Panc1 (cell line): Measurements from ENCODE around the gene RRBP1. TPM values are rescaled to one million over a fixed set of nuclear protein-coding genes. Genes with fewer than 3 reads are reported as not detected.
A peak's percentile ranks its signal among the peaks of the same experiment; 100 is the strongest.

Source experiments
- ATAC-seq: fragments of 200-7000 bp; cut with Tn5 transposase; 2 replicates; pipeline ENCODE4 v1.9.1; 2020; ENCODE audit warnings: mild to moderate bottlenecking, moderate library complexity
- BruUV-seq: library from RNA; stranded (reverse); fragments of 400-500 nt; replicated peaks from 2 replicates; lab custom pipeline; 2021; lab: Mats Ljungman, UMichigan
- CTCF ChIA-PET: fragments of 300-600 bp; sonication (Branson Sonifier 250); formaldehyde crosslinking; loops from one replicate; lab custom pipeline; 2022; ENCODE audit warnings: antibody characterized with exemption; lab: Charles Lee
- POLR2A ChIA-PET: fragments of 300-600 bp; sonication (Branson Sonifier 250); formaldehyde crosslinking; loops from one replicate; lab custom pipeline; 2022; ENCODE audit warnings: antibody characterized with exemption; lab: Charles Lee
- DNase-seq: peaks from one replicate; pipeline ENCODE4 v3.0.0-alpha.2; 2010; ENCODE audit warnings: low read depth, low spot score
- H3K27ac ChIP-seq: 2 replicates; pipeline ENCODE4 v1.5.1; 2011; ENCODE audit warnings: mild to moderate bottlenecking, low read length, inconsistent platforms
- H3K27me3 ChIP-seq: fragments of 200-500 bp; sonication (Bioruptor generic); 2 replicates; pipeline ENCODE4 v1.6.0; 2014; ENCODE audit warnings: low read length, inconsistent platforms; ENCODE audit not compliant: control insufficient read depth, insufficient read depth
- H3K36me3 ChIP-seq: fragments of 200-500 bp; sonication (Bioruptor generic); 2 replicates; pipeline ENCODE4 v1.5.1; 2014; ENCODE audit warnings: inconsistent platforms, mild to moderate bottlenecking, low read length, moderate library complexity; ENCODE audit not compliant: control insufficient read depth, insufficient read depth
- H3K4me1 ChIP-seq: 2 replicates; pipeline ENCODE4 v1.5.1; 2011; ENCODE audit warnings: inconsistent platforms, mild to moderate bottlenecking, low read length, moderate library complexity; ENCODE audit not compliant: control insufficient read depth, insufficient read depth
- H3K4me3 ChIP-seq, 2 experiments: 2 replicates each; pipeline ENCODE4 v1.5.1; 2011 to 2012; ENCODE audit warnings: low read depth in 2 of 2, low read length in 2 of 2, mild to moderate bottlenecking in 2 of 2, inconsistent platforms in 1 of 2, moderate library complexity in 1 of 2
- H3K9me3 ChIP-seq: fragments of 200-500 bp; sonication (Bioruptor generic); 2 replicates; pipeline ENCODE4 v1.5.1; 2014; ENCODE audit warnings: low read depth, mild to moderate bottlenecking, inconsistent platforms, low read length, moderate library complexity; ENCODE audit not compliant: control insufficient read depth, insufficient read depth
- CTCF ChIP-seq: fragments of 450-650 bp; IDR thresholded peaks from 2 replicates; pipeline ENCODE4 v1.5.1; 2017; ENCODE audit warnings: mild to moderate bottlenecking
- POLR2AphosphoS5 ChIP-seq: IDR thresholded peaks from 2 replicates; pipeline ENCODE4 v1.6.1; 2012; ENCODE audit warnings: mild to moderate bottlenecking, low read depth, low read length, moderate library complexity
- REST ChIP-seq, 2 experiments: IDR thresholded peaks; 2 replicates each; pipeline ENCODE4 v1.6.1; 2011 to 2012; ENCODE audit warnings: low read depth in 2 of 2, control low read depth in 1 of 2, low read length in 1 of 2, mild to moderate bottlenecking in 1 of 2, moderate library complexity in 1 of 2; ENCODE audit not compliant: insufficient read depth in 1 of 2
- SIN3A ChIP-seq: IDR thresholded peaks from 2 replicates; pipeline ENCODE4 v1.6.1; 2012; ENCODE audit warnings: low read depth, mild to moderate bottlenecking, low read length, moderate library complexity, borderline replicate concordance; ENCODE audit not compliant: insufficient read depth
- TCF7L2 ChIP-seq: IDR thresholded peaks from 2 replicates; pipeline ENCODE4 v1.6.1; 2011; ENCODE audit warnings: mild to moderate bottlenecking, low read depth, low read length, inconsistent platforms
- in situ Hi-C: cut with HindIII; loops from 2 replicates; pipeline ENCODE4 v1.10.0; 2016; ENCODE audit warnings: low sequenced_read_pairs, low pct_unique_long_range_greater_than_20kb
- intact Hi-C: fragments of 100-400 bp; cut with micrococcal nuclease; formaldehyde crosslinking; loops from one replicate; pipeline ENCODE4 v1.10.0; 2022; ENCODE audit not compliant: unreplicated experiment
- total RNA-seq: library from RNA; stranded (reverse); gene quantifications from one replicate; pipeline ENCODE4 v1.2.1, GENCODE V29; 2021; ENCODE audit not compliant: unreplicated experiment

RRBP1 gene
- total RNA-seq, 1 experiment from 2014 or later: 152 TPM

GRCh38 chr20:17624551-17625245 lies 57.3 kb downstream of the RRBP1 start:
- ATAC-seq: peak; percentile 17; the same call in 1 of the 2 replicates

GRCh38 chr20:17624070-17624469 lies 58.0 kb downstream of the RRBP1 start:
- Histone ChIP-seq H3K36me3 (no peaks in the 10 kb centered on the region; the same call in none of the 2 replicates), H3K27me3 (no peaks in the 10 kb centered on the region), H3K4me3 (no peak overlapping the region), H3K9me3 (no peaks in the 10 kb centered on the region), H3K27ac (no peak overlapping the region), H3K4me1 (no peaks in the 10 kb centered on the region)
- ATAC-seq (no peak), DNase-seq (no peak)
- intact Hi-C loops: no loop called here
- ChIA-PET CTCF (no interaction called here), POLR2A (no interaction called here)
- BruUV-seq: no TSS peak
- in situ Hi-C loops: no loop called here
- TF ChIP-seq CTCF (no peak), REST (IDR thresholded peaks at IDR 0.05; ENCODE audit: insufficient read depth in 1 of 2, low read depth in 2 of 2, low read length in 1 of 2) (no peak), TCF7L2 (no peak), SIN3A (no peak), POLR2AphosphoS5 (no peak)

More at GRCh38 chr20:17624551-17625245, 57.3 kb downstream of the RRBP1 start:
- intact Hi-C loops (no loop called here), in situ Hi-C loops (no loop called here)
- no TSS peak for BruUV-seq
- TF ChIP-seq CTCF (no peak), REST (IDR thresholded peaks at IDR 0.05; ENCODE audit: insufficient read depth in 1 of 2, low read depth in 2 of 2, low read length in 1 of 2) (no peak), SIN3A (no peak), POLR2AphosphoS5 (no peak), TCF7L2 (no peak)
- Histone ChIP-seq H3K36me3 (no peaks in the 10 kb centered on the region; the same call in none of the 2 replicates), H3K4me1 (no peaks in the 10 kb centered on the region), H3K27me3 (no peaks in the 10 kb centered on the region), H3K27ac (no peak overlapping the region), H3K9me3 (no peaks in the 10 kb centered on the region), H3K4me3 (no peak overlapping the region)
- no peak for DNase-seq
- ChIA-PET POLR2A (no interaction called here), CTCF (no interaction called here)
